Liver (tissue), 3 donors: ENCODE results near the gene ABHD6.

Source experiments
- ATF3 ChIP-seq: IDR thresholded peaks from 2 replicates; pipeline ENCODE4 v1.6.1; 2016; ENCODE audit warnings: antibody characterized with exemption
- CTCF ChIP-seq: fragments of 150-350 bp; IDR thresholded peaks from 2 replicates; pipeline ENCODE4 v1.5.1; 2017; ENCODE audit warnings: improper control_type of control experiment, low read depth, low read length; ENCODE audit not compliant: missing input control
- EGR1 ChIP-seq, 2 donors: IDR thresholded peaks; 2 replicates each; pipeline ENCODE4 v1.6.1; 2016 to 2018; ENCODE audit warnings: antibody characterized with exemption in 2 of 2, low read depth in 2 of 2
- FOXA1 ChIP-seq: IDR thresholded peaks from 2 replicates; pipeline ENCODE4 v1.6.1; 2016; ENCODE audit warnings: antibody characterized with exemption
- GABPA ChIP-seq, 2 donors: IDR thresholded peaks in 1 of 2; conservative IDR thresholded peaks in 1 of 2; 2 replicates each; pipeline ENCODE4 v1.6.1; 2016; ENCODE audit warnings: antibody characterized with exemption in 2 of 2, mild to moderate bottlenecking in 1 of 2, moderate library complexity in 1 of 2
- HNF4A ChIP-seq, 2 donors: conservative IDR thresholded peaks; 2 replicates each; pipeline ENCODE4 v1.6.1; 2016; ENCODE audit warnings: antibody characterized with exemption in 2 of 2, mild to moderate bottlenecking in 2 of 2
- MAX ChIP-seq: IDR thresholded peaks from 2 replicates; pipeline ENCODE4 v1.6.1; 2016; ENCODE audit warnings: antibody characterized with exemption
- RAD21 ChIP-seq, 2 donors: IDR thresholded peaks; 2 replicates each; pipeline ENCODE4 v1.6.1; 2016; ENCODE audit warnings: antibody characterized with exemption in 2 of 2, mild to moderate bottlenecking in 2 of 2
- REST ChIP-seq: IDR thresholded peaks from 2 replicates; pipeline ENCODE4 v1.6.1; 2016; ENCODE audit warnings: antibody characterized with exemption, mild to moderate bottlenecking
- RXRA ChIP-seq, 2 donors: IDR thresholded peaks; 2 replicates each; pipeline ENCODE4 v1.6.1; 2017 to 2018; ENCODE audit warnings: antibody characterized with exemption in 2 of 2, mild to moderate bottlenecking in 1 of 2
- SP1 ChIP-seq: IDR thresholded peaks from 2 replicates; pipeline ENCODE4 v1.6.1; 2018; ENCODE audit warnings: antibody characterized with exemption, mild to moderate bottlenecking
- TAF1 ChIP-seq: conservative IDR thresholded peaks from 2 replicates; pipeline ENCODE4 v1.6.1; 2016; ENCODE audit warnings: antibody characterized with exemption, mild to moderate bottlenecking
- YY1 ChIP-seq: IDR thresholded peaks from 2 replicates; pipeline ENCODE4 v1.6.1; 2016; ENCODE audit warnings: antibody characterized with exemption, mild to moderate bottlenecking
- donor health status: healthy.
- donor health status: healthy.

- no peak for TF ChIP-seq CTCF
- TF ChIP-seq HNF4A (conservative IDR thresholded peaks at IDR 0.05): no peak
- no peak for TF ChIP-seq TAF1
- no peak for TF ChIP-seq RXRA (IDR thresholded peaks at IDR 0.05)
- TF ChIP-seq RAD21 (IDR thresholded peaks at IDR 0.05): no peak
- TF ChIP-seq MAX: no peak
- no peak for TF ChIP-seq REST
- no peak for TF ChIP-seq YY1
- TF ChIP-seq SP1: no peak
- TF ChIP-seq ATF3: no peak
- no peak for TF ChIP-seq GABPA (IDR thresholded peaks at IDR 0.05 in 1 of 2, conservative IDR thresholded peaks at IDR 0.05 in 1 of 2)
- TF ChIP-seq EGR1 (IDR thresholded peaks at IDR 0.05; ENCODE audit: low read depth in 2 of 2): no peak
- no peak for TF ChIP-seq FOXA1
These were observed 34.7 kb upstream of the ABHD6 start for GRCh38 chr3:58202917-58203360.
